ENCODE measurements around the gene CHIC2.

Gene CHIC2

DNA sequence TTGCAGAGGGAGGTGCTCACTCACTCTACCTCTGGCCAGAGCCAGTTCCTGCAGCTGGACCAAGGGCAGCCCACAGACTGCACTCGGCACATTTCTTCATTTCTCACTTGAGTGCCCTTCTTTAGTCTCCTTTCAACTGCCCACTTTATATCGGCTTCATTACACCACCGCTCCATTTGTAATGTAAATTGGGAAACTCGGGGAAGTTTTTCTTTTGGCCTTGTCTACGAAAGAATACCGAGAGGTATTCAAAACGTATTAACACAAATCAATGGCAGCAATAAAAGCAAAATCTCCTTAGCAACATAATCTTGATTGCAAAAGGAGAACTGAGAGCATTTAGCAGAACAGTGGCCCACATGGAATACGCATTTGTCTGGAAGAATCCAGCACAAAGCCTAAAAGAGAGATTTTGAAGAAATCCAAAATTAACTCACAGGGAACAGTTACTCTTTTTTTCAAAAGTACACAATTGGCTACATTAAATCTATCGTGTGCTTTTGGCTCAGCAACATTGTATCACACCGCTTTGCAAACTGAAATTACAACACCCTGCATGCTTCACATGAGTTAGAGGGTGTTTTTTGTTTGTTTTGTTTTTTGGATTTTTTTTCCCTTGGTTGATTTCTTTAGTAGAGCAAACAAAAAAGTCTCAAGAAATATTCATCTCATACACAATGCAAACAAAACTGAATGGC is 62.6 kb downstream of the CHIC2 start:
- DNase-seq, result no peak

DNA sequence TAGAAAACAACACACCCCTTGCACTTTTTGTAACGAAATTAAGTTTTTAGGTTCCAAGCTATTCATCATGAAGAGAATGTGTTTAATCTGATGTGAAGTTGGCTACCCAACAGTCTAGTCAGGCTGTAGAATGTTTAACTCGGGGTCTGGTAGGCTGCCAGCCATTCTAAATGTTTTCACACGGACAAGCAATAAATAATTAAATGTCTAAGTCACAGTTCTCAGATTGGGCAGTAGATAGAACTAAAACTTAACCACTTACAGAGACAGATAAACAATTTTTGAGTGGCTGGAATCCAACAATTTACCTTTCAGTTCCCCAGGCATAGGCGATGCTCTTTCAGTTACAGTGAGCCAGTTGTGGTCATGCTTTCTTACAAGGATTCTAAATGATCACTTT is 66.5 kb downstream of the CHIC2 start:
- DNase-seq, result no peak

DNA sequence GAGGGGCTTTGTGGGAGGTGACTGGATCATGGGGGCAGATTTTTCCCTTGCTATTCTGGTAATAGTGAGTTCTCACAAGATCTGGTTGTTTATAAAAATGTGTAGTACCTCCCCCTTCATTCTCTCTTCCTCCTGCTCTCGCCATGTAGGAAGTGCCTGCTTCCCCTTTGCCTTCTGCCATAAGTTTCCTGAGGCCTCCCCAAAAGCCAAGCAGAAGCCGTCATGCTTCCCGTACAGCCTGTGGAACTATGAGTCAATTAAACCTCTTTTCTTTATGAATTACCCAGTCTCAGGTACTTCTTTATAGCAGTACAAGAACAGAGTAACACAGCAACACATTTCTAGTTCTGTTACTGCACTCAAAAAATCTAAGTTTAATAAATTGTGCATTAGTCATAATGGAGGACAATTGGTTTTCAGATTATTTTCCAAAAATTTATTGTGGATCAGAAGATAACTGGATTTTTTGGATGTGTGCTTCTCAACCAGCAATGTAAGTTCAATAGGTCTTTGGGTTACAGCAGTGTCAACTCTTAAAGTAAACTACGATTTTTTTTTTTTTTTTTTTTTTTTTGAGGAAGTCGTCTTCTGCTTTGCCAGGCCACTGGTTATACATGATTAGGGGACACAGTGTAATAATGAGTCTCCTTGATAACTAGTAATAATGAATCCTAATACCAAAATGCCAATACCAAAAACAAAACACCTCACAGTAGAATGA is 69.9 kb downstream of the CHIC2 start:
- DNase-seq, result no peak

DNA sequence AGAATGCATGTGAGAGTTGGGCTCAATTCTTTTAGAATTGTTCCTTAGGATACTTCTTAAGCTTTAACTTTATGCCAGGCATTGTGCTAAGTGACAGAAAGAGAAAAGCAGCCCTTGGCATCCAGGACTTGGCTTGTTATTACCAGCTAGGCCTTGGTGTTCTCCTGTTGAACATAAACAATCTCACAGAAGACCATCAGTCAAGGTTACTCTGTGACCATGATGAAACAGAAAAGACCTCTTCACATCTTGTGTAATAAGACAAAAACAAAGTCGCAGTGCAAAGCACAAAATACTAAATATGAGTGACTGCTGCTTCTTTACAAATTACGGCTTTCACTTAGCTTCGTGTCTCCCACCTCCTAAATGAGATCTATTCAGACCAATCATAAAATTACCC is 71.6 kb downstream of the CHIC2 start:
- DNase-seq, result no peak

DNA sequence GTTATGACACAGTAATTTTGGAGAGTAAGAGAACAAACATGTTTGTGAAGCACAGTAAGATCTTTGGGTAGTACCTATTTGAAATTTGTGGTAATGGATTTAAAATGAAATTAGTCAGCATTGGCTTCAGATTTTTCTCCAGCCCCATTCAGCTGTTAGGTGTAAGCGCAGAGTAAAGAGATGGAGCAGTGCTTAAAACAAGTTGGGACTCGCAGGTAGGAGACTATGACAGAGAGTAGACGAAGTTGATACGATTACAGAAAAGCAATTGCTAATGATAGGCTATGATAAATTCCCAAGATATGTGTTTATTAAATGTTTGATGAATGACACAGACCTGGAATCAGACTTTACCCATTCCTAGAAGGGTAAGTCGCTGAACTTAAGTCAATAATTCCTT is 72.6 kb downstream of the CHIC2 start:
- no peak for DNase-seq

DNA sequence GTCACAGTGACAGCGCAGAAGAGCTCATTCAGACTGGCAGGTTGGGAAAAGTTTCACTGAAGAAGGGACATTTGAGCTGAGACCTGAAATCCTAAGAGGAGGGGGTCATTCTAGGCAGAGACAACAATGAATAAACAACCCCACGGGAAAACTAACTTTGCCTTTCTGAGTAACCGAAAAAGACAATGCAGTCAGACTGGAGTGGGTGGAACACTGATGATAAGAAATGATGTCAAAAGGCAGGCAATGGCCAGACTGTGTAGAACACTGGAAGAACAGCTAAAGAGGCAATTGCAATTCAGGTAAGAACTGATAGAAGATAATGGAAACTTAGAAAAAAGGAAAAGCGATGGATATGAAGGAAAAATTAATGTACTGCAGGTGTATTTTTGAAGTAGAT is 73.8 kb downstream of the CHIC2 start:
- DNase-seq, result no peak

DNA sequence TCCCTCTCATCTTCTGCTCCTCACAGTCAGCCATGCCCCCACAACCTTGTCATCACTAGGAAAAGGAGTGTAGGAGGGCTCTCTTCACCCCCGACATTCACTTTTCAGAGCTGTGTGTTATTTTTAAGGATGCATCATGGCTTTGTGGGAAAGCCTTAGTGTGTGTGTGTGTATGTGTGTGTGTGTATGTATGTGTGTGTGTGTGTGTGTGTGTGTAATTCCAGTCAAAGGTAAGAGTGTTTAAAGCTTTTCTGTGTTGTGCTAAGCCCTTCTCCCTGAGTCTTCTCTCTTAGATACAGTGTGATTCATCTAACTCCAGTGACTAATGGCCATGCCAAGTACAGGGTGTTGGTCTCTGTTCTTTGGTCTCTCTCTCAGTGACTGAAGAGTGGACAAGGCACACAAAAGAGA is 76.6 kb downstream of the CHIC2 start:
- DNase-seq, result no peak

DNA sequence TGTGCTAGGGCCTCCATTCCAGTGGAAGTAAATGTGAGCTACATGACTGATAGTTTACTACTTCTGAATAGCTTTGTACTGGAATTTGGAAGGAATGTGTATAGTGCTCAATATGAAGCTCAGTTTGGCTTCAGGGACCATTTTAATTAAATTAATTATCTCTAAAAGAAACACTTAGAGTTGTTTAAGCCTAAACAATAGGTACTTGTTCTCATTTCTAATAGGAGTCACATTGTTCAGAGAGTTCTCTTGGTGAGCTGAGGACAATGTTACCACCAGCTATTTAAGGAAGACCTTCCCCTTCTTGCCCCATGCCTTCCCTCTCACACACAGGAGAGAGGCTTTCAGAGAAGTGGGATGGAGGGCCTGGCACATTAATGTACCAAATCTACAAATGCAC is 78.3 kb downstream of the CHIC2 start:
- DNase-seq, result no peak

DNA sequence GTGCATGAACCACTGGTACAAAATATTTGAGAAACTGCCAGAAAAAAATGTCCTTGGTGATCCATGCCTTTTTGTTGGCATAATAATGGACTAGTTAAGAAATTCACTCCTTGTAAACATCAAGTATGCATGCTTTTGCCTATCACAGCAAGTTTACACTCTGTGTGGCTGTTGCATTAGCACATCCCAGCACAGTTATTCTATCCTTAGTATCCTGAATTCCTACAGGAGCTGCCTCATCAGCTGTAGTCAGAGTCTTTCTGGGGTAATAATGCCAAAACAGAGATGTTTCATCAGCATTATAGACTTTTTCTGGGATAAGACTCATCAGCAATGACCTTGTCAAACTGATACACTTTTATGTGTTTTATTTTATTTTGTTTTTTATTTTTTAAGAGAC is 82.8 kb downstream of the CHIC2 start:
- no peak for DNase-seq

DNA sequence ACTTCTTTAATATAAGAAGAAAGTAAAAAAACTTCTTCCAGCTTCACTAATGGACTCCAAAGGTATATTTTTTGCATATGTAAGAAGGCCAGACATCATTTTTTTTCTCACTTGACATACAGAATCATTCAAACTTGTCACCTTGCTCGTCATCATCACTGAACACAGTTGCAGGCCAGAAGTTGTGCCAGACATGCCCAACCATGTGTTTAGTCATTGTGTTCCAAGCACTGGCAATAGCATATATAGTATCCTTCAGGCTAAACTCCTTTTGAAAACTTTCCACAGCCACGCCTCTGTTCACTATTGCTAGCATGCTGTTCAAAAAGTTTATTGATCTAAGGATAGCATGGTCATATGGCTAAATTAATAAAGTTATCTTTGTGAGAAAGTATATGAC is 83.3 kb downstream of the CHIC2 start:
- no peak for DNase-seq

DNA sequence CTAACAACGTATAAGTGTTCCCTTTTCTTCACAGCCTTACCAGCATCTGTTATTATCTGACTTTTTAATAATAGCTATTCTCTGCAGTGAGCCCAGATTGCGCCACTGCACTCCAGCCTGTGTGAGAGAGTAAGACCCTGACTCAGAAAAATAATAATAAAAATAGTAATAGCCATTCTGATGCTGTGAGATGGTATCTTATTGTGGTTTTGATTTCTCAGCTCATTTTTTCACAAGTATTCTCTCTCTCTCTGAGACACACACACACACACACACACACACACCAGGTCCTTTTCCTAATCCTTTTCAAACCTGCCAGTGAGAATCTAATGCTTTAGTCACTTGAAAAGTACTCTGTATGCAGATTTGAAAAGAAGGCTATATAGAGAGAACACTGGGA is 89.8 kb downstream of the CHIC2 start:
- no peak for DNase-seq

DNA sequence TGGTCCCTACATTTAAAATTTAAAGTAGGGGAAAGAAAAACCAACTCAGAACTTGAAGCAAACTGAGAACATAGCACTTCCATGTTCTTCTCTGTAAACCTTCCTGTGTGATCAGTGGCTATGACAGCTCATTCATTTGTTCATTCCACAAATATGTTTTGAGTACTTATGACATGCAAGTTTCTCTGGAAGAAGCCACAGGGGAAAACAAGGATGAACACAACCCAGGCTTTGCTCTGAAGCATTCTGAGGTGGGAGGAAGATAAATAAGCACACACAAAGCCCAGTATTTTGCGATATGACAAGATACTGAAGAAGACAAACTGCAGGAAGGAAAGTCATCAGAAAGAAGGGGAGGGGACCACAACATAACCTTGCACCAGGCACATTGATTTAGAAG is 96.4 kb downstream of the CHIC2 start:
- no peak for DNase-seq

DNA sequence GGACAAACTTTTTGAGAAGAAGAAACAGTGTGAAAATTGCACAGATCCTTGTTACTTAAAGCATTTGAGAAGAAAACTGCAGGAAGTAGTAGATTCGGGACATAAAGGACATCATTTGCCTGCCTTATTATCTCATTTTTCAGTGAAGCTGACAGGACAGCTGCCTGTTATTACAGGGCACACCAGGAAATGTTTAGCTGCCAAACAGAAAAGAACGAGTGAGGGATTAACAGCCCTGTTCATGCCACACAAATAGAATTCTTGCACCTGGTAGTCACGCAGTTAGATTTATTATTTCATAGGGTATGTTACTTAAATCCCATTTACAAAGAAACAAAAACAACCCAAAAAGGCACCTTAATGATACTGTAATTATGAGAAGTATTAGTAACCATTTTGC is 100.6 kb downstream of the CHIC2 start:
- DNase-seq, result no peak

DNA sequence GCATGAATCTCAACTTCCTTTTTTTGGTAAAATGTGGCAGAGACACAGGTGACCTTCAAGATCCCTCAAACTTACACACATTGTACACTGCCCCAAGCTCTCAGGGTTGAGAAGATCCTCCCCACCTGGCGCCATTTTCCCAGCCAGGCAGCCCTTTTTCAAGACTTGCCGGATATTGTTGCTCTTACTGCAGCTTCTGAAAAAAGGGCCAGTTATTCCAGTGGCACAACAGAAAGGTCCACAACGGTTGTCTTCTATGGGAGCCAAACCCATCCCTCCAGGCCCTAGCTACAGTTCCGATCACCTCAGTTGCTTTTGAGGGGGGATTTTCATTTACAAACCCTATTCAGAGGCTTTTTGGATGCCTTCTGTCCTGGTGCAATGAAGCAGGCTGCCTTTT is 101.1 kb downstream of the CHIC2 start:
- no peak for DNase-seq

DNA sequence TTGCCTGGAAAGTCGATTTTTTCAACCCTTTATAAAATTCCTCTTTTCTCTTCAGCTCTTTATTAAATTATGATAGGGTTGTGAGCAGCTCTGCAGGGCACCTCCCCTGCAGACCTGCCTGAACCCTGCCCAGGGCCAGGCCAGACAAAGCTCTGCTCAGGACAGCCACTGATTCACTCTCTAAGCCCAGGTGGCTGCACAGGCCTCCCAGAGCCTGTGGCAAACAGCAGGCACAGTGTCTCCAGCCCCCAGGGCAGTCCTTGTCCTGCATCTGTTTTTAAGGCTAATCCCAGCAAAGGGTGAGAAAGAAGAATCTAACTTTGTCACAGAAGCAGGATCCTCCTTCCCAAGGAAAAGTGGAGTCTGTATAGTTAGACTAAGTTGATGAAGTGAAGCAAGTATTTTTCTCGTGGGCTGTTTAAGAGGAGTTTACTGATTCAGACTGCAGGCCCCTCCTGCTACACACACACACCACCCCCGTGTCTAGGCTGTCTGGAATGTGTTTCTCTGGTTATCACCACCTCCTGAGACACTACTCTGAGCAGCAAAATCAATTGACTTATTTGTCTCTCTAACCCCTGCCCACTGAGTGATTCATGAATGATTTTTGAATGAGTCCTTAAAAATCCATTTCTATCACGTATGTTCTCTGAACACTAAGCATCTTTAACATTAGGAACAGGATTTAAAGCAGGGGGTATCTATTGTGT is 101.7 kb downstream of the CHIC2 start:
- DNase-seq, result no peak

DNA sequence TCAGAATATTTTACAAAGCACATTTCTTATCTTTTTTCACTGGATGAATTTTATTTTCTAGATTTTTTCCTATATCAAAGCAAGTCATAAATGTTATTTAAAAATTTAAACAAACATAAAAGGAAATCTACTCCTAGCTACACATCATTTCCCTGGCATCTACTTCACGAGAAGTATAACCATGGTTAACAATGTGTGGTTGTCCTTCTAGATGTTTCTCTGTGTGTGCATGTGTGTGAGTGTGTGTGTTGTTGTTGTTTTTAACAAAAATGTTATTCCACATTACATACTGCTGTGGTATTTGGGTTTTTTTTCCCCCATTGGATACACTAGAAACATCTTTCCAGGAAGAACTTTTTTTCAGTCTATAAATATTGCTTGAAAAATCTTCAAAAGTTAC is 103.1 kb downstream of the CHIC2 start:
- DNase-seq, result no peak

DNA sequence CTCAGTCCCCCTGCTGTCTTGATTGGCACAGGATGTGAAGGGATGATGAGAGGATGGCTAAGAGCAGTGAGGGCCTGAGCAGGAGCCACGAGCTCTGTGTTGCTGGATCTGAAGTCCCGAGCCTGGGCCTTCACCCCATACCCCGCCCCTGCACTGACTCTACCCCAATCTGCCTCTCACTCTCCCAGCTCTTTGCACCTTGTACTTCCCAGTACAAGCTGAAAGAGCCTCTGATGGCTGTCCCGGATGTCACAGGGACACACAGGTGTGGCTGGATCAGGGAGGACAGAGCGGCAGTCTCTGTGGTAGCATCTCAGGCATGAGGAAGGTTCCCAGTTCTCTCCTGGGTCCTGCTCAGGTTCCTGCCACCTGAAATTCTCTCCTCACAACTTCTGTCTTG is 103.6 kb downstream of the CHIC2 start:
- DNase-seq, result no peak
